GM04503 (cell line): ENCODE results near the gene NTRK2.

Source experiments
- DNase-seq: peaks from one replicate; pipeline ENCODE4 v3.0.0-alpha.2; 2012; ENCODE audit warnings: low read depth

NTRK2 gene

DNA sequence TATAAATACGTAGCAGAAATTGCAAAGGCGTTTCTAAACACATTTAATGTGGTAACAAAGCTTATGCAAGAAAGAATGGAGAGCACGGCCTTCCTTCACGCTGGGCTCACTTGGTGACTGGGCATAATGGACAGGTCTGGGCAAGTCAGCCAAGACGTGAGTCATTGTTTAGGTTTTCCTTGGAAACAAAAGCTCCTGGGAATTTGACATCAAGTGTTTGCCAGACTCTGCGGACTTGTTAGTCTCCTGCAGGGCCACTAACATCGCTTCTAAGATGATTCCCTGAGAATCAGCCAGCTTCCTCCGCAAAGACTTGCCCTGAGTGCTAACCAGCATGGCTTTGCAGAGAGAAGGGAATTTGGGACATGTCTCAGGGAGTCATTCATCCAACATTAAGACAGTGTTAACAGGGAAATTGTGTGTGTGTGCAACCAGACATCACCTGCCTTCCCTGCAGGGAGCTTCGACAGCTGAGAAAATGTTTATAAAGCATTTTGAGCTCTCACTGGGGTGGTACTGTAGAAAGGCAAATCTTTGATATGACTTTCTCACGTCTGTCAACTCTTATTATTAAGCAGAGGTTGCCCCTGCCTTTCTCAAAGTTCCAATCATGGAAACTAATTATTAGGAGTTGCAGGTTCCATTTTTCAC lies 182.5 kb downstream of the NTRK2 start:
- peak; percentile 95 for DNase-seq

DNA sequence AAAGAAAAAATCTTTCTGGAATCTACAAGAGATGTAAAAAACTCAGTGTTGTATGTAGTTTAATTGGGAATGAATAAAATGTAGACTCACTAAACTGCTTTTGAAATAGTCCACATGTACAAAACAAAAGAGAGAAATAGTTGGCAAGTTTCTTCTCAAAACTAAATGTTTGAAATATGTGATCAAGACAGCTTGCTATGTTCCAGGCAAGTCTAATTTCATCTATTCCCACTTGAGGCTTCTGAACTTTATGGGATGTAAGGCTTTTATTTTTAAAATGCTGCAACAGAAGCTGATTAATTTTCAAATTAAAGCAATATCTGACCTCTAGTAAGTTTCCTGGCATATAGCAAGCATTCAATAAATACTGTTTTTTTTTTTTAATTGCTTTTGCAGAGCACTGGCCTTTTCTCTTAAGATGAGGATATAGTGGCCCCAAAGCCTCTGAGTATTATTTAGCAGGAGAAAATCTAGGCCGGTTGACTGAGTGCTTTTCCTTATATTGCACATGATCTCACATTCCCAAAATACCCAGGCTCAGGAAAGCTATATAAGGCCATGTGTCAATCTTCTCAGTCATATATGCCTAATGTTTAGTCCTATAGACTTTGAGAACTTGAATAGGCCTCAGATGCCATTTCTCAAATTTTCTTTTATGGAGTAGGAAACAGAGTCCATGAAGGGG lies 183.2 kb downstream of the NTRK2 start:
- DNase-seq = no peak

DNA sequence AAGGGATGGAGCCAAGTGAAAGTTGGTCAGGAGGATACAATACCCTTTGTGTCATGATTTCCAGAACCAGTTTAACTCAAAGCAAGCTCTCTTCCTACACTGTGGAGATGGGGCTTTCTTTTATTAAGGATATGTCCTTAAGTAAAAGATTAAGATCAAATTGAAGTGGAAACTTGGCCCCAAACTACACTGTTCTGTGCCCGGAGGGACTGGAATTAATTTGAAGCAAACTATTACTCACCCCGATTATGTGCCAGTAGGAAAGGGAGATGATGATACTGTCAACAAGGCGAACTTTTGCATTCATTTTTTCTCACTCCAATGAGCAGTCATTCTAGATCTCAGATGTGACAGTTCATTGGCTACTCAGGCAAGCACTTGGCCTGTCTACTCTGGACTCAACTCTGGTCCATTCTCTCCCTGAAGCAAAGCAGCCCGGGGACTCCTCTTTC lies 186.7 kb downstream of the NTRK2 start:
- no peak for DNase-seq

DNA sequence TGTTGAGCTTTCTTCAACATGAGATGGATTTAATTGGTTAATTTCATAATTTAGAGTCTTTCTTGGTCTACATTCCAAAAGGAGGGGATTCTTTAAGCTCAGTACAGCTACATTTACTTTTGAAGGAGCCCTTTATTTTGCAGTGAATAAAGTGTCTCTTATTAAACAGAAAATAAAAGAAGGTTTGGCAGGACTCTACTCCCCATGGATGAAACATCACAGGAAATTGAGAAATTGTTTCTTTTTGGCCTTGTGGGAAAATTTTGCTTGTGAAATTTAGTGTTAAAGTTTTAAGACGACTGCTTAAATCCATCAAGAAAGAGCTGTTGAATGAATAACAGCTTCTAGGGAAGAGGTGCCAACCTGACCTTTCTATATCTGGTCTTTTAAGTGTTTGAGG lies 187.7 kb downstream of the NTRK2 start:
- DNase-seq = no peak

DNA sequence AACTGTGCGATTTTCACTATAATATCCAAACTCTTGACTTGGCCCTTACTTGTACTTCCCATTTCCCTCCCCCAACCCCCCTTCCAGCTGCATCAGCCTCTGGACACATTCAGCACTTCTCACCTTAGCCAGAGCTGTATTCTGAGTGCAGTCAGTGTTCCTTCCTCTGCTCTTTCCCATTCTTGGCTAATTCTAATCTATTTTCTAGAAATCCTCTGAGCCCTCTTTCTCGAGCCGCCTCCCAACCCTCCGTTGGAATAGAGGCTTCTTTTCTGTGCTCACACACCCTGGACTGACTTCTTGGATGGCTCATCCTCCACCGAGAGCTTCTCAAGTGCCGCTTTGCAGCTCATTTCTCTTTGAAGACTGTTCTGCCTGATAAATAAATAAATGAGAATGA lies 188.8 kb downstream of the NTRK2 start:
- DNase-seq = no peak

DNA sequence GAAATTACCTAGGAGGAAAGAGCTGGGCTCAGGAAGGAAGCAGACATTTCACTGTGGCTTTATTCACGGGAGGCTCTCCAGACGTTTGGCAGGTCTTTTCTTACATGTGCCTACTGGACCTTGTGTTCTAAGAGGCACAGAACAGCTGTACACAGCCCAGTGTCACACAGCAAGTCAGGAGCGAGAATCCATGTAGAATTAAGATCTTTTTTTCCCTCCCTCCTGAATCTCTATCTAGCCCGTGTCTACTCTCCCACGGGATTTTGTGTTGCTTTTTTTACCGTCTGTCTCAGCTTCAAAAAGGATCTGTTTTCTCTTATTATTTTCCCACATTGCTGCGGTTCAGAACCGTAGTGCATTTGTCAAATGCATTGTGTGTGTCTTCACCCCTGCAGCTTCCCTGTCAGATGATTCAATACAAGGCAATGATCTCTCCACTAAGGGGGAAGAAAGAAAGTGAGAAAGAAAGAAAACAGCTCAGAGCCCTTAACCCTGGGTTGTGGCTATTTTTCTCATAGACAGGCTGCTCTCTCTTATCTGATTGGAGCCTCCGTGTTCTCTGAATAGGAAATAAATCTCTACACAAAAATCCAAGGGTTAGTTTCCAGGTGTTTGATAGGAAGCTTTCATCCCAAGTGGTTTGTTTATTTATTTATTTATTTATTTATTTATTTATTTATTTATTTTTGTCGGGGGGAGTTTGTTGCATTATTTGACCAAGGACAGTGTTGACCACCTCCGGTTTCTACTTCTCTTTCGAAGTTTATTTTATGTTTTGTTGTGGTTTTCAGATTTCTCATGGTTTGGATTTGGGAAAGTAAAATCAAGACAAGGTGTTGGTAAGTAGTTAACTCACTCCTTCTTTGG lies 191.0 kb downstream of the NTRK2 start:
- no peak for DNase-seq

DNA sequence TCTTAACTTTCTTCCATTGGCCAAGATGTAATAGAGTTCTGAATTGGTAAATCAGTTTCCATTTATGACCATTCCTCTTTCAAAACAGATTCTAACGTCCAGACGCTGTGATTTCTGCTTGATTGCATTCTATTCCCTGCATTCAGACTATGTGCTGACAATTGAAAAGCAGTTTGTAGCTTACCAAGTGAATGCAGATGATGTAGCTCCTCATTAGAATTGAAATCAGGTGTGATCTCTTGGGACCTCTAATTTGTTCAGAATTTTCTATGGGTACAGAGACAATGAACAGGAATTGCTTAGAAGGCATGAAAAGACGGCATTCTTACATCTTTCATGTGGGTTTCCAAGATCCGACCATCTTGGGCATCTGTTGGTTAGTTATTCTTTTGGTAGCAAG lies 191.9 kb downstream of the NTRK2 start:
- no peak for DNase-seq

DNA sequence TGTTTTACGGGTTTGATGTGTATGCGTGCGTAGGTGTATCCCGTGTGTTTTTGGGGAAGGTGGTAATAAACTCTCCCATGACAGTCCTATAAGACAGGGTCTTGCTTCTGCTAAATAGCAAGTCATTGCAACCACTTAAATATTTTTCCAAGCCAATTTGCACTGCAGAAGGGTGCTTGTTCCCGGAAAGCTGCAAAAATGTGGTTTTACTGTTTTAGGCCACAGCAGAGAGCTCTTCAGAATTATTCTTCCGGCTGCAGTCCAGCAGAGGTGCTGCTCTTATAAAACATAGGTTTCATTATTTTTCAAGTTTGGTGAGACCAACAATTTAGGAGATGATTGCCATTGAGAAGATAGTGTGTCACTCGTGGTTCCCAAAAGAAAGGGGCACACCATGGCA lies 192.8 kb downstream of the NTRK2 start:
- no peak for DNase-seq

DNA sequence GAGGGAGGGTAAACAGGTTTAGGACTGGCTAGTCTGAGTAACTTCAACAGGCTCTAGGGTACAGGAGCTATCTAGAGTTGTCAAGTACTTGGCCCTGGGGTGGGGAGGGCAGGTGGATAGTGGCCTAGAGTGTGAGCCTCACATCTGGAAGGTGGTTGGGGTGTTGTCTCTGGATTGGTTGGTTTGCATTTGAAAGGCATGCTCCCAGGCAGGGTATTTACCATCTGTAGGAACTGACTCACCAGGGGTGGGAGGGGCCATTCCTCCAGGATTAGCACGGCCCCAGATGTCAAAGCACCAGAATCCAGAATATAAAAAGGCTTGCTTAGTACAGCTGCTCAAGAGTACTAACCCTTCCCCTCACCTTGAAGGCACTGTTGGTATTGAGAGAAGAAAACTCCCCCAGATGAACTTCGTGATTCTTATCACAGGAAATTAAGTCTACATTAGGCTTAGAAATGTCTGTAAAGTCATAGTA lies 193.3 kb downstream of the NTRK2 start:
- DNase-seq = no peak

DNA sequence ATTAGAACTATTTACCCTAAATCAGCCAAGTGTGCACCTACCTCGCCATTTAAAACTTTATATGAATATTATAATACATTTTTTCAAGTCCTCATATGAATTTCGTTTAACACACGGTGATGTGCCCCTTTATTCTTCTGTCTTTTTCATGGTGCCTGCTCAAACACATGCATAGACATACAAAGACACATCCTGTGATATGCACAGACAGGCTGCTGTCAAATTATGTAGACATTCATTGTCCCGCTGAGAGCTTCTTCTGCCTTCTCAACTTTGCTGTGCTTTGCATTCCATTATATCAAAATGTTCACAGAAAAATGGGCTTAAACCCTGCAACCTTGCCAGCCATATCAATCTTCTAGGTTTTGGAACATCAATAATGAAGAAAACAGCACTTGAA lies 193.8 kb downstream of the NTRK2 start:
- DNase-seq = no peak

DNA sequence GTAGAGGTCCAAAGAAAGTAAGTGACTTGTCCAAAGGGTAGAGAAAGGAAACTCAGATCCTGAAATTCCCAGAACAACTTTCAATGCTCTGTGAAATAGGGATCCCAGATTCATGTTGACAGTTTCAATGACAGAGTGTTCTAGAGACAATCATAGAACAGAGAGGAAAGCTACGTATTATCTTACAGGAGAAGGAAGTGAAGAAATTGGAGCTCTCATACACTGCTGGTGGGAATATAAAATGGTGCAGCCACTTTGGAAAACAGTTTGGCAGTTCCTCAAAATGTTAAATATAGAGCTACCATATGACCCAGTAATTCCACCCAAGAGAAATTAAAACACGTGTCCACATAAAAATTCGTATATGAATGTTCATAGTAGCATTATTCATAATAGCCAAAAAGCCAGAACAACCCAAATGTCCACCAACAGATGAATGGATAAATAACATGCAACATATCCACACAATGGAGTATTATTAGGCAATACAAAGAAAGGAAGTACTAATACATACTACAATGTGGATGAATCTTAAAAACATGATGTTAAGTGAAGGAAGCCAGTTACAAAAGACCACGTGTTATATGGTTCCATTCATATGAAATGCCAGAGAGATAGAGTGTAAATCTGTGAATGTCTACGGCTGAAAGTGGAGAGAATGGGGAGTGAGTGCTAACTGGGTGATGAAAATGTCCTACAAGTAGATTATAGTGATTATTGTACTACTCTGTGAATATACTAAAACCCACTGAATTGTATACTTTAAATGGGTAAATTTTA lies 197.1 kb downstream of the NTRK2 start:
- DNase-seq = no peak

DNA sequence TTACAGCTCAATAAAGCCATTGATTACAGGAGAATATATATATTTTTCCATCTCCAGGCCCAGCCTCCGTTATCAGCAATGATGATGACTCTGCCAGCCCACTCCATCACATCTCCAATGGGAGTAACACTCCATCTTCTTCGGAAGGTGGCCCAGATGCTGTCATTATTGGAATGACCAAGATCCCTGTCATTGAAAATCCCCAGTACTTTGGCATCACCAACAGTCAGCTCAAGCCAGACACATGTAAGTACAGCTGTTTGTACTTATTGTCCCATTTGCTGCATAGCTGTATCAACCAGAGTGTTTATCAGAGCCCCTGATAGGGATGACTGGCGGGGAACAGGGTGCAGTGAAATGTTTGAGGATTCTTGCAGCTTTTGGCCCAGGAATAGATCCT lies 197.7 kb downstream of the NTRK2 start:
- DNase-seq = no peak

DNA sequence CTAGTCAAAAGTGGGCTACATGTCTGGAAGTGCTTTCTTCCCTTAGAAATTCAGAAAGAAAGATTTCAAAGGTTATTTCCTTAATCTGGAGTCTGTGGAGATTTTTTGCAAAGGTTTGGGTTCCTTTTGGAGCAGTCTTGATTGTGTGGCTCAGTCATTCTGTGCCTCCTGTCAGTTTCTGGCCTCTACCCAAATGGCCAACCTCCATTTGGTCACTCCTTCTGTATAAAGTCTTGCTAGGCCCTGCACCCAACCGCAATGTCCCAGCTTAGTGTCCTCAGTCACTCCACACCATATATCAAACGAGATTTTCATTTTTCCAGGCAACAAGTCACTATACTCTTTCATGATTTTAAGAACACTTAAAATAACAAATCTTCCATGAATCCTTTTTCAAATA lies 199.6 kb downstream of the NTRK2 start:
- DNase-seq = no peak

DNA sequence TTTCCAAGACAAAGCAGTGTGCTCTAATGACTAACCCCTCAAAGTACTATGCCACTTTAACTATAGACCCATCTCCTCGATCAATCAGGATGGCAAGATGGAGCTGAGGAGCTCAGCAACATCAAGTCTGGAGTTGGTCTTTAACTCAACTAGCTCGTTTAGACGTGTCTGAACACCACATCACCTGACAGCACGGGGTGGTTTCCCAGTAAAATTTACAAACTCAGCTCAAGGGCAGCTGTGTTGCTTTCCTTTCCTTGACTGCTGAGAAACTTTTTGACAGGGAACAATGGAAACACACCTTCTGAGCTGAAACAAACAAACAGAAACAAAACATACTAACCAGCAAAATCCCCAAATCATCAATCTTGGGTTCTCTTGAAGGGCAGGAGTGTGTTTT lies 202.5 kb downstream of the NTRK2 start:
- no peak for DNase-seq

DNA sequence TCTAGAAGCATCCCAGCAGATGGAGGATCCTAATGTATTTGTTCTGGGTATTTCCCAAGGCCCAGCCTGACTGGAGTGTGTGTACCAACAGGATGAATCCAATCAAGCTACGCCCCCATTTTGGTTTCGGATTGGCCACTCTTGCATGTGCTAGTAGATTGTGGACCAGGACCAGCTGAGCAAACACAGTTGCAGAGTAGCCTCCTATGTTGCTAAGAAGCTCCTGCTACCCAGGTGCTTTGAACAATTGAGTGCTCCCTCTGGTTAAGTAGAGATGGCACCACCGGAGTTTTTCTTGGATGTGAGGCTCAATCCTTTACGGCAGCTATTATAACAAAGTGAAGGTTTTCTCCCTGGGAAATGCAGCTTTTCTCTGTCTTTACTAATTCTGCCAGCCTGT lies 204.5 kb downstream of the NTRK2 start:
- no peak for DNase-seq

DNA sequence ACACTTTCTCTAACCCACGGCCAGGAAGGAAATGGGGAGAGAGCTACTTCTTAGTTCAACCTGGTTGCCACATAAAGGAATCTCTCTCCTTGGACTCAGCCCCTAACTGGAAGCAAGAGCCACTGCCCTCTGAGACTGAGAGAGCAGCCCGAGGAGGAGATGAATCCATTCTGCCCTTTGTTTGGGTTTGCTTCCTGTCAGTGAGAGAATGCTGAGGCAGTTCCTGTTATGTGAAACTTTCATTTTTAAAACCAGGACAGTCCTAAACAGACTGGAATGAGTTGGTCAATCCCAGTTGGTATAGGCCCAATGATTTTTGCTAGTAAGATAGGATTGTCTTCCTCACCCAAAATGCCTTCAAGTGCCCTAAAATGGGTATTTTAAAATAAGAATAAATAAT lies 205.1 kb downstream of the NTRK2 start:
- no peak for DNase-seq

DNA sequence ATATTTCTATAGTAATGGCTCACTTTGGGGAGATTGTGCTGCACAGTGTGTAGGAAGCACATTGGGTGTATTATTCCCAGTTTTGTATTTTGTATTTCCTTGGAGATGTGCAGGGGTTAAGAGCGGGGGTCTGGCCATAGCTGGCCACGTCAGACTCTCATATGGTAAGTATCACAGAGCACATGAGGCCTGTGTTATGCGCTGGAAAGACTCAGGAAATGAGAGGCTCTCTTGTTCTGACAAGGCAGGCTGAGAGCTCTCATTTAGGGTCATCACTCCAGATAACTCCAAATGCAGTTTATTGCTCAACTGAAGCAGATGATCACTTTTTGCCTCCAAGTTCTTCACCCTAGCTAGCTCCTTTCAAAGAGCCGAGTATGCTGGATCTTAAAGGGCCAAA lies 205.7 kb downstream of the NTRK2 start:
- DNase-seq = no peak

DNA sequence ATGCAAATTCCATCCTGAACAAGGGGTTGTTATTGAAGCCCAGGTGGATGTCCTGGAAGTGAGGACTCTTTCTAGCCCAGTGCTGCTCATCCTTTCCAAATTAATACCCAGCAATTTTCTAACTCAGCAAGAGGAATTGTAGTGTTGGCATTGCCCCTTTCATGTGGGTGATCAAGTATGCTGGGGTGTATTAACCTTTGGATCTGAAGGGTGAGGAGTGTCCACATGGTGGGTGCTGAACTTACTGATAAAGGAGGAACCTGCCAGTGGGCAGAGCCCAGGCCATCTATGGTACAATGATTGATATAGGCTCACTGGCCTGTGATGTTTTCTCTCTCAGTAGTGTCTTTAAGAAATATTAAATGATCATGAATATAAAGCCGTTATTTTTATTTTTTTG lies 210.1 kb downstream of the NTRK2 start:
- DNase-seq = no peak

DNA sequence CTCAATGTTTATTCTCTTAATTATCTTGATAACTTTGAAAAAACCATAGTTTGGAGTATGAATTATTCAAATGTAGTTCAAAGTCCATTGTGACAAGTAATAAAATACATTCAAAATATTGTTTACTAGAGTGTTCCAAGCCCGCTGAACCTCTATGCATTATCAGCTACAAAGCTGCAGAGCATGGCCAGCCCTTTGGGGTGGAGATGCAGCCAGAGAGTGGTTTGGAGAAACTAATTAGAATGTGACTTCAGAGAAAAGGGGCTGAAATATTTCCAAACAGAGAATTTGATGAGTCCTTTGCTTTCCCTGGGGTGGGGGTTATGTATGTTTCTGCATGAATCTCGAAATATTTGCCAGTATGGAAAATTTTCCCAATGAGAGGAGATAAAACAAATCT lies 211.3 kb downstream of the NTRK2 start:
- DNase-seq = no peak

DNA sequence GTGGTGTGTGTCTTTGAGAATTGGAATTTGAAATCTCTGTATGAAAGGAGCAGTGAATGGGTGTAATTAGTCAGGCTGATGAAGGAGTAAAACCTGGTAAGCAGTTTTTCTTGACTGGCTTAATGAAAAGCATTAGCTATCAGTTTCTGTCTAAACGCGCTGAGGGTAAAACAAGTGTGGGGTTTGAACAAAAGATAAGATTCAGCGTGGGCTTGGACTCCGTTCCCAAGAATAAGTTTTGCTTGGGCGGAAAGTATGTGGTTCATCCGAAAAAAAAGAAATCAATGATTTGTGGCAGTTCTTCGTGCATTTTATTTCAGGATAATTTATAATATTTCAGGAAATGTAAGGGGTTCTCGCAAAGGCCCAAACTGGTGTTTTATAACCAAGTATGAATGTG lies 217.3 kb downstream of the NTRK2 start:
- DNase-seq = no peak

DNA sequence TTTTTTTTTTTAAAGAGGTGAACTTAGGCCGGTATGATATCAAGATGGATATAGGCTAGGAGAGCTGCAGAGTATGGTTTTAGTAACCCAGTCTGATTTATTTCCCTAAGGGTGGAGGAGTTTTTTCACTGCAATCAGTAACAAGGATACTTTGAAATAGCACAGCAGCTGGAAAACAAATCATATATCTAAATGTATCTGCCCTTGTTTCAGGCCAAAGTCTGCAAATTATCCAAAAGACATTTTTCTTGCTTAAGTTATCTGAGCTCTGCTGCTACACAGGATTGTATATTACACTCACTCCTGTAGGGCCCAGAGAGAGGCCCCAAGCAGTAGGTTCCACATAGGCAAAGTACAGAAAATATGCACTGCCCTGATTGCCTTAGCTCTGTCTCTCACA lies 222.4 kb downstream of the NTRK2 start:
- DNase-seq = no peak

DNA sequence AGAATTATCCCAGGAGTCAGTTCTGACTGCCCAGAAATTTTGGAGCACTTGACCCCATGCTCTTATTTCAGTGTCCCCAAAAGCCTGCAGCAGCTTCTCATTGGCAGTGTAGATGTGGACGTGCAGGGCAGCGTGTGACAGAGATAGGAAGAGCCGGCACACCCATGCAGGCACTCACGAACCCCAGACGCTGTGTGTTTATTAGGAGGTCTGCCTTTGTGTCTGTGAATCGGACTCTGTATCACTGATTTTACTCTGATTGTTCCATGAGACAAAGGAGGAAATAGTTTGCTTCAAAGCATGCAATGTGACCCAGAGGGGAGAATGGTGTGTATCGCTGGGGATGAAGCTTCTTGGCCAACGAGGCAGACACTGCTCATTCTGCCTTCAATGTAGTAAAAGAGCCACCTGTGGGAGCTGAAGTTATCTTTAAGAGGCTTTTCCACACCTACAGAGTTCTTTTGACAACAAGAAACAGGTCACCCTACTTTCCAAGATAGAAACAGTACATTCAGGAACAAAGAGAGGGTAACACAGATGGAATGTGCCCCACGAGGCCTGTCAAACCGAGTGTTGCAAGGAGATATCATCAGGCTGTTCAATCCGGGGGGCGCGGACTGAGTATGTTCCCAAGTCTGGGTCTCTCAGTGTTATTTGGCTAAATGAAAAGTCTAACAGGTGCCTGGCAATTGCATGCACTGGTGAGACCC lies 224.0 kb downstream of the NTRK2 start:
- no peak for DNase-seq
